ENCODE data around the gene MT1X.

DNA sequence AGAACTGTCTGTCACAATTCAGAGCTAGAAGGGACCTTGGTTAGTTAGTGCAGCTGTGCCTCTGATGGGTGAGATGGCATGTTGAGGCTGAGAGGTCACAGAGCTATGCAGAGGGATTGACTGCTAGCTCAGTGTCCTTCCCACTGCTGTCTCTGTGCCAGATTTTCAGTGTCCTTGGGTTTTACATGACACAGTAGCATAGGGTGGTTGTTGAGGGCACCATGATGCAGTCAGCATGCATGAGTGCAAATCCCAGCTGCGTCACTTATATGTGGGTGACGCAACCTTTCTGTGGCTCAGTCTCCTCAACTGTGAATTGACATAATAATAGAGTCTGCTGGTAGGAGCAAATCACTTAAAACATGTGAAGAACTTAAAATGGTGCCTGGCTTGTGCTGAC lies 41.1 kb upstream of the MT1X start:
- TF ChIP-seq CTCF (IDR thresholded peaks at IDR 0.05; ENCODE audit: low read depth, low read length) (no peak), EZH2phosphoT487 (IDR thresholded peaks at IDR 0.05; ENCODE audit: low read depth) (no peak)
